ENCODE results near the gene KCNJ12. TPM values are rescaled to one million over a fixed set of nuclear protein-coding genes. Genes with fewer than 3 reads are reported as not detected.
"Not testable (repeated sequence)": the region's sequence is repeated elsewhere in the genome, so short reads cannot be mapped to it uniquely, and the experiment has no call there.

KCNJ12 gene
- polyA plus RNA-seq, 3 donors, result not detected

- TF ChIP-seq CTCF (IDR thresholded peaks at IDR 0.05), result no peak
- intact Hi-C loops (cut with micrococcal nuclease), result no loop called here
- Histone ChIP-seq H2AFZ (ENCODE audit: insufficient read depth, low read depth, low read length, poor library complexity, severe bottlenecking) (no peak overlapping the region), H3K79me2 (ENCODE audit: insufficient read depth, low read length) (no peaks in the 10 kb centered on the region), H3K4me3 (replicated peaks in 1 of 3; ENCODE audit: low read depth in 2 of 3, low read length in 3 of 3) (no peak overlapping the region), H3K4me1 (ENCODE audit: control insufficient read depth in 1 of 2, insufficient read depth in 2 of 2, low read length in 2 of 2) (no peaks in the 10 kb centered on the region), H3K36me3 (replicated peaks in 1 of 2; ENCODE audit: control insufficient read depth in 1 of 2, insufficient read depth in 2 of 2, low read length in 2 of 2) (no peaks in the 10 kb centered on the region), H4K20me1 (ENCODE audit: insufficient read depth, low read length) (no peaks in the 10 kb centered on the region), H3K9me3 (replicated peaks in 1 of 2; ENCODE audit: control insufficient read depth in 1 of 2, insufficient read depth in 1 of 2, low read length in 2 of 2) (no peaks in the 10 kb centered on the region), H3K9ac (ENCODE audit: insufficient read depth, low read length, poor library complexity, severe bottlenecking) (no peak overlapping the region), H3K4me2 (replicated peaks; ENCODE audit: extremely low read depth, low read length, poor library complexity, severe bottlenecking) (no peak overlapping the region), H3K27me3 (ENCODE audit: control insufficient read depth in 2 of 2, insufficient read depth in 2 of 2, low read length in 2 of 2) (no peaks in the 10 kb centered on the region), H3K27ac (ENCODE audit: low read depth in 1 of 2, low read length in 2 of 2) (no peak overlapping the region)
- H3K27ac Mint-ChIP-seq, result no peak overlapping the region
- H3K4me3 Mint-ChIP-seq, result no peak overlapping the region
- no peaks in the 10 kb centered on the region for H3K36me3 Mint-ChIP-seq
- H3K27me3 Mint-ChIP-seq (ENCODE audit: low read depth in 3 of 3), result peaks cover 2% of the 10 kb centered on the region in 3 donors
- H3K4me1 Mint-ChIP-seq, result no peaks in the 10 kb centered on the region
- DNase-seq, result no peak
- 79% methylated on average over 6 of the region's 10 CpGs for WGBS (ENCODE audit: insufficient coverage)
- peaks cover 0 to 10% (median 0%) of the 10 kb centered on the region in 7 donors for H3K9me3 Mint-ChIP-seq
These were observed 49.2 kb downstream of the KCNJ12 start for GRCh38 chr17:21425321-21425720.

- intact Hi-C loops (cut with micrococcal nuclease), result no loop called here
- H3K79me2 ChIP-seq (ENCODE audit: insufficient read depth, low read length), result no peaks in the 10 kb centered on the region
- H3K9me3 ChIP-seq (replicated peaks in 1 of 2; ENCODE audit: control insufficient read depth in 1 of 2, insufficient read depth in 1 of 2, low read length in 2 of 2), result no peaks in the 10 kb centered on the region
- Mint-ChIP-seq H3K36me3 (no peaks in the 10 kb centered on the region), H3K4me1 (no peaks in the 10 kb centered on the region), H3K9me3 (peaks cover 0 to 10% (median 0%) of the 10 kb centered on the region in 7 donors), H3K27ac (no peak overlapping the region), H3K4me3 (no peak overlapping the region), H3K27me3 (ENCODE audit: low read depth in 3 of 3) (peaks cover 2% of the 10 kb centered on the region in 3 donors)
- no peak overlapping the region for H3K4me3 ChIP-seq (replicated peaks in 1 of 3; ENCODE audit: low read depth in 2 of 3, low read length in 3 of 3)
- no peak overlapping the region for H3K9ac ChIP-seq (ENCODE audit: insufficient read depth, low read length, poor library complexity, severe bottlenecking)
- no peak overlapping the region for H3K27ac ChIP-seq (ENCODE audit: low read depth in 1 of 2, low read length in 2 of 2)
- no peaks in the 10 kb centered on the region for H3K36me3 ChIP-seq (replicated peaks in 1 of 2; ENCODE audit: control insufficient read depth in 1 of 2, insufficient read depth in 2 of 2, low read length in 2 of 2)
- H3K27me3 ChIP-seq (ENCODE audit: control insufficient read depth in 2 of 2, insufficient read depth in 2 of 2, low read length in 2 of 2), result no peaks in the 10 kb centered on the region
- TF ChIP-seq CTCF (IDR thresholded peaks at IDR 0.05), result no peak
- H4K20me1 ChIP-seq (ENCODE audit: insufficient read depth, low read length), result no peaks in the 10 kb centered on the region
- H2AFZ ChIP-seq (ENCODE audit: insufficient read depth, low read depth, low read length, poor library complexity, severe bottlenecking), result no peak overlapping the region
- no peak overlapping the region for H3K4me2 ChIP-seq (replicated peaks; ENCODE audit: extremely low read depth, low read length, poor library complexity, severe bottlenecking)
- DNase-seq, result no peak
- WGBS (ENCODE audit: insufficient coverage), result 29% methylated on average over 1 of the region's 4 CpGs
- no peaks in the 10 kb centered on the region for H3K4me1 ChIP-seq (ENCODE audit: control insufficient read depth in 1 of 2, insufficient read depth in 2 of 2, low read length in 2 of 2)
These were observed 49.6 kb downstream of the KCNJ12 start for GRCh38 chr17:21425736-21426135.

- H3K9ac ChIP-seq (ENCODE audit: insufficient read depth, low read length, poor library complexity, severe bottlenecking); H3K4me1 Mint-ChIP-seq; H3K27me3 Mint-ChIP-seq (ENCODE audit: low read depth in 3 of 3); H2AFZ ChIP-seq (ENCODE audit: insufficient read depth, low read depth, low read length, poor library complexity, severe bottlenecking); H3K79me2 ChIP-seq (ENCODE audit: insufficient read depth, low read length); H3K9me3 ChIP-seq (replicated peaks in 1 of 2; ENCODE audit: control insufficient read depth in 1 of 2, insufficient read depth in 1 of 2, low read length in 2 of 2); H3K4me1 ChIP-seq (ENCODE audit: control insufficient read depth in 1 of 2, insufficient read depth in 2 of 2, low read length in 2 of 2); H3K27me3 ChIP-seq (ENCODE audit: control insufficient read depth in 2 of 2, insufficient read depth in 2 of 2, low read length in 2 of 2); H3K4me2 ChIP-seq (replicated peaks; ENCODE audit: extremely low read depth, low read length, poor library complexity, severe bottlenecking); H3K4me3 Mint-ChIP-seq; H3K36me3 Mint-ChIP-seq; H3K36me3 ChIP-seq (replicated peaks in 1 of 2; ENCODE audit: control insufficient read depth in 1 of 2, insufficient read depth in 2 of 2, low read length in 2 of 2); H3K27ac ChIP-seq (ENCODE audit: low read depth in 1 of 2, low read length in 2 of 2); H3K4me3 ChIP-seq (replicated peaks in 1 of 3; ENCODE audit: low read depth in 2 of 3, low read length in 3 of 3); H3K9me3 Mint-ChIP-seq; intact Hi-C loops (cut with micrococcal nuclease); H3K27ac Mint-ChIP-seq; DNase-seq; H4K20me1 ChIP-seq (ENCODE audit: insufficient read depth, low read length): not testable (repeated sequence)
- WGBS (ENCODE audit: insufficient coverage), result 75% methylated on average over 1 of the region's 8 CpGs
These were observed 50.1 kb downstream of the KCNJ12 start for GRCh38 chr17:21426246-21426645.

Measured in CD14-positive monocyte (primary cell).